ENCODE data around the gene ASCL2. TPM values are rescaled to one million over a fixed set of nuclear protein-coding genes. Genes with fewer than 3 reads are reported as not detected.

ASCL2 gene
- total RNA-seq, 1 donor from 2014 or later = 0.16 TPM

DNA sequence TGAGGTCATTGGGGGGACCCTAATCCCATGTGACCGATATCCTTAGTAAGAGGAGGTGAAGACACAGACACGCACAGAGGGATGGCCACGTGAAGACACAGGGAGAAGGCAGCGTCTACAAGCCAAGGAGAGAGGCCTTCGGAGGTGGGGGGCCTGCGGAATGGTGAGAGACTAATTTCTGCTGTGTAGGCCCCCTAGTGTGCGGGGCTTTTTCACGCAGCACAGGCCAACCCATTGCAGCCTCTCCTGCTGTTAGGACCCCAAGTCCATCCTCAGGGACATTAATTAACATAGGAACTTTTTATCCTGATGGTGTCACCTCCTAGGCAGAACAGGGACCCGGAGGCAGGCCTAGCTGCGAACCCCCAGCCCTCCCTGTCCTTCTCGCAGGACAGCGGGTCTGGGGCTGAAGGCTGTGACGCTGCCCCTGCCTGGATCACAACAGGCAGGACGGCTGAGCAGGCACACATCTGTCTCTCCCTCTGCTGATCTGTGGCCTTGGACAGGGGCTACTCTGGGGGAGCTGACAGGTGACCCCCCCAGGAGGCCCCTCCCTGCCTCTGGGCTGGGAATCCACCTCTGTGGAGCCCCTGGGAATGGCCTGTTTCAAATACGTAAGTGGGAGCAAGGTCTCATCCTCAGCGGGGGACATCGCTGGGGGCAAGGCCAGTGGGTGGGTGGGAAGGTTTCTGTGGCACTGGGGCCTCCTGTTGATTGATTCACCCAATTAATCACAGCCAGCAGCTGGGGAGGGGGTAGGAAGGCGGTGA lies 7.9 kb downstream of the ASCL2 start:
- peaks cover 29% of the 10 kb centered on the region for H3K27me3 Mint-ChIP-seq (ENCODE audit: low read depth)
- H3K4me1 Mint-ChIP-seq = peaks cover 3% of the 10 kb centered on the region
- no peaks in the 10 kb centered on the region for H3K36me3 Mint-ChIP-seq (ENCODE audit: low read depth)
- no peak overlapping the region for H3K4me3 Mint-ChIP-seq
- no peak for TF ChIP-seq CTCF (conservative IDR thresholded peaks at IDR 0.05)
- no peak for DNase-seq (ENCODE audit: low read depth, low spot score)
- no peak overlapping the region for H3K27ac Mint-ChIP-seq (ENCODE audit: unreplicated experiment)
- no peaks in the 10 kb centered on the region for H3K9me3 Mint-ChIP-seq

- no peak for DNase-seq (ENCODE audit: low read depth, low spot score)
- Mint-ChIP-seq H3K9me3 (no peaks in the 10 kb centered on the region), H3K4me1 (peaks cover 3% of the 10 kb centered on the region), H3K27ac (ENCODE audit: unreplicated experiment) (no peak overlapping the region), H3K4me3 (no peak overlapping the region), H3K27me3 (ENCODE audit: low read depth) (peaks cover 22% of the 10 kb centered on the region), H3K36me3 (ENCODE audit: low read depth) (no peaks in the 10 kb centered on the region)
- TF ChIP-seq CTCF (conservative IDR thresholded peaks at IDR 0.05) = no peak
Observed at GRCh38 chr11:2261436-2262230, 8.8 kb downstream of the ASCL2 start.

DNA sequence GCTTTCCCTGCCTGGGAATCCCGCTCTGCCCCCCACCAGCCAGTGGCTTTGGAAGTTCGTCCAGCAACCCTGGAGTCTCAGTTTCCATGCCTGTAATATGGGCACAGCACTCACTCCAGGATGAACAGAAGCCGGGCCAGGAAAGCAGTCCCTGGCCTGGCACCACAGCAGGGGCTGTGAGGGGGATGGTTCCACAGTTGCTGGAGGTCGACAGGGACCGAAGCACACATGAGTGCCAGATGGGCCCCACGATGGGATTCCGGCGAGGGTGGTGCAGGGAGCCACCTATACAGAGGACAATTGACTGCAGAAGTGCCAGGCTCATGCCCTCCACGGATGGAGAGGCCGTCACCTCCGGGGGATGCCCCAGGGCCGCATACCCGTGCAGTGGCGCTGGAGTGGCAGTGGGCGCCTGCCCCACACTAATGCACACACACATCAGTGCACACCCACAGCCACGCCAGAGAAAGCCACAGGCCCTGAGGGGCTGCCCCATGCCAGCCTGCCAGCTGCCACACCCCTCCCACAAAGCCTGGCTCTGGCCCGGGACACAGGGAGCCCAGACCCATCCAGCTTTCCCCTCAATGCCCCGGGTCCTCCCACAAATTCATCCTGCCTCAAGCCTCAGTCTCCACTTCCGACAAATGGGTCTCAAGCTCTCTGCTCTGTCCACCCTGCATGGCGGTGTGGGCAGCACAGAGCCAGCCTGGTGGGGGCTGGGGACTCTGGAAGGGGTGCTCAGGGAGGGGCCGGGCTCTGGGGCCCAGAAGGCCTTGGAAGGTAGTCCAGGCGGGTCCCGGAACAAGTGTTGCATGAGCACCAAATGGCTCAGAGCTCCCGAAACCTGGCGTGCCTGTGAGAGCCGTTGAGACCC lies 9.7 kb downstream of the ASCL2 start:
- Mint-ChIP-seq H3K27me3 (ENCODE audit: low read depth) (peaks cover 13% of the 10 kb centered on the region), H3K36me3 (ENCODE audit: low read depth) (no peaks in the 10 kb centered on the region), H3K4me3 (no peak overlapping the region), H3K9me3 (no peaks in the 10 kb centered on the region), H3K27ac (ENCODE audit: unreplicated experiment) (no peak overlapping the region), H3K4me1 (peaks cover 3% of the 10 kb centered on the region)
- TF ChIP-seq CTCF (conservative IDR thresholded peaks at IDR 0.05) = no peak
- DNase-seq (ENCODE audit: low read depth, low spot score) = no peak

DNA sequence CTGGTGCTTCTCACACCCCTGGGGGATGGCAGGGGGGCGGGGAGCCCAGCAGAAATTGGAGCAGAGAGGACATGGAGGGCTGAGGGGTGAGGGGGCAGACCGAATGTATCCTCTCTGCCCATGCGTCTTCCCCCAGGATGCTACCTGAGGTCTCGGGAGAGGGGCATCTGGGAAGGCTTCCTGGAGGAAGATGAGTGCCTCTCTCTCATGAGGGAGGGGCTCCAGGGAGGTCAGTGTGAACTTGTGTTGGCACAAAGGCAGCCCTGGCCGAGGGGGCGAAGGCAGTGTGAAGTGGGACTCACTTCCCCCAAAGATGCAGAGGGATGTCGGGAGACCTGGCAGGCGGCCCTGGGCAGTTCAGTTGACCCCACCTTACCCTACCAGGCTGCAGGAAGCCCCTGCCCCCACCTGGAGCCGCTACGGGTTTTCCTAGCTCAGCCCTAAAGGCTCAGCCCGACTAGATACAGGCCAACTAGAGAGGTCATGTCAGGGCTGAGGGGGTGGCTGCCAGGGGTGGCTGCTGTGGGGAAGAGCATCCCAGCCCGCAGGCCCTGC lies 10.4 kb downstream of the ASCL2 start:
- TF ChIP-seq CTCF (conservative IDR thresholded peaks at IDR 0.05) = no peak
- DNase-seq (ENCODE audit: low read depth, low spot score) = no peak
- Mint-ChIP-seq H3K27ac (ENCODE audit: unreplicated experiment) (no peak overlapping the region), H3K4me1 (peaks cover 3% of the 10 kb centered on the region), H3K27me3 (ENCODE audit: low read depth) (peaks cover 7% of the 10 kb centered on the region), H3K36me3 (ENCODE audit: low read depth) (no peaks in the 10 kb centered on the region), H3K9me3 (peaks cover 4% of the 10 kb centered on the region), H3K4me3 (no peak overlapping the region)

- Mint-ChIP-seq H3K36me3 (ENCODE audit: low read depth) (no peaks in the 10 kb centered on the region), H3K27ac (ENCODE audit: unreplicated experiment) (peak overlapping the region; percentile 35), H3K4me3 (no peak overlapping the region), H3K4me1 (peaks cover 3% of the 10 kb centered on the region), H3K27me3 (ENCODE audit: low read depth) (peaks cover 2% of the 10 kb centered on the region), H3K9me3 (peaks cover 6% of the 10 kb centered on the region)
- TF ChIP-seq CTCF (conservative IDR thresholded peaks at IDR 0.05) = no peak
- no peak for DNase-seq (ENCODE audit: low read depth, low spot score)
Observed at GRCh38 chr11:2259466-2259830, 10.9 kb downstream of the ASCL2 start.

Data from neural crest cell (in vitro differentiated cells).